ENCODE data around the gene REM2. TPM values are rescaled to one million over a fixed set of nuclear protein-coding genes. Genes with fewer than 3 reads are reported as not detected.

Gene REM2
- total RNA-seq, 1 experiment from 2014 or later: not detected

DNA sequence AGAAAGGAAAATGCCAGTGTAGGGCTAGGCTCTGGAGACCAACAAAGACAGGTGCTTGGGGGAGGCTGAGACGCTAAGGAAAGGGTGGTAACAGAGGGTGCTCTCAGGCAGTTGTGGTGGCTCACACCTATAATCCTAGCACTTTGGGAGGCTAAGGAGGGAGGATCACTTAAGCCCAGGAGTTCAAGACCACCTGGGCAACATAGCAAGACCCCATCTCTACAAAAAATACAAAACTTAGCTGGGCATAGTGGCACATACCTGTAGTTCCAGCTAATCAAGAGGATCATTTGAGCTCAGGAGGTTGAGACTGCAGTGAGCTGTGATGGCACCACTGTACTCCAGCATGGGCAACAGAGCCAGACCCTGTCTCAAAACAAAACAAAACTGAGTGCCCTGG is 12.4 kb downstream of the REM2 start:
- no peak overlapping the region for H3K27ac ChIP-seq (ENCODE audit: low read depth, low read length, poor library complexity, severe bottlenecking)
- peaks cover 8% of the 10 kb centered on the region for H3K36me3 ChIP-seq (ENCODE audit: insufficient read depth, low read length, poor library complexity, severe bottlenecking)
- ChIA-PET CTCF (interaction anchor here (1.2 kb wide), 1 partner anchor 325 kb away, joined by 3 read pairs; no protein-coding TSS in a partner anchor), POLR2A (ENCODE audit: low non-redundant PET) (no interaction called here)
- no peaks in the 10 kb centered on the region for H3K4me1 ChIP-seq (ENCODE audit: insufficient read depth, low read length, poor library complexity, severe bottlenecking)
- H3K9me3 ChIP-seq (ENCODE audit: low read depth, low read length, poor library complexity, severe bottlenecking): no peaks in the 10 kb centered on the region
- H3K27me3 ChIP-seq (replicated peaks; ENCODE audit: insufficient read depth, low read depth, low read length, poor library complexity): no peaks in the 10 kb centered on the region
- TF ChIP-seq, protein P1, sequence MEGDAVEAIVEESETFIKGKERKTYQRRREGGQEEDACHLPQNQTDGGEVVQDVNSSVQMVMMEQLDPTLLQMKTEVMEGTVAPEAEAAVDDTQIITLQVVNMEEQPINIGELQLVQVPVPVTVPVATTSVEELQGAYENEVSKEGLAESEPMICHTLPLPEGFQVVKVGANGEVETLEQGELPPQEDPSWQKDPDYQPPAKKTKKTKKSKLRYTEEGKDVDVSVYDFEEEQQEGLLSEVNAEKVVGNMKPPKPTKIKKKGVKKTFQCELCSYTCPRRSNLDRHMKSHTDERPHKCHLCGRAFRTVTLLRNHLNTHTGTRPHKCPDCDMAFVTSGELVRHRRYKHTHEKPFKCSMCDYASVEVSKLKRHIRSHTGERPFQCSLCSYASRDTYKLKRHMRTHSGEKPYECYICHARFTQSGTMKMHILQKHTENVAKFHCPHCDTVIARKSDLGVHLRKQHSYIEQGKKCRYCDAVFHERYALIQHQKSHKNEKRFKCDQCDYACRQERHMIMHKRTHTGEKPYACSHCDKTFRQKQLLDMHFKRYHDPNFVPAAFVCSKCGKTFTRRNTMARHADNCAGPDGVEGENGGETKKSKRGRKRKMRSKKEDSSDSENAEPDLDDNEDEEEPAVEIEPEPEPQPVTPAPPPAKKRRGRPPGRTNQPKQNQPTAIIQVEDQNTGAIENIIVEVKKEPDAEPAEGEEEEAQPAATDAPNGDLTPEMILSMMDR (conservative IDR thresholded peaks at IDR 0.05; ENCODE audit: low read depth, low read length): no peak
- TF ChIP-seq EZH2 (IDR thresholded peaks at IDR 0.05; ENCODE audit: borderline replicate concordance, low read depth, low read length, poor library complexity, severe bottlenecking): no peak
- no TSS peak for BruUV-seq (replicated peaks)
- DNase-seq (ENCODE audit: low spot score): no peak
- intact Hi-C loops (cut with micrococcal nuclease; ENCODE audit: unreplicated experiment): no loop called here
- H3K4me3 ChIP-seq (ENCODE audit: low read depth, low read length, poor library complexity, severe bottlenecking): no peak overlapping the region

DNA sequence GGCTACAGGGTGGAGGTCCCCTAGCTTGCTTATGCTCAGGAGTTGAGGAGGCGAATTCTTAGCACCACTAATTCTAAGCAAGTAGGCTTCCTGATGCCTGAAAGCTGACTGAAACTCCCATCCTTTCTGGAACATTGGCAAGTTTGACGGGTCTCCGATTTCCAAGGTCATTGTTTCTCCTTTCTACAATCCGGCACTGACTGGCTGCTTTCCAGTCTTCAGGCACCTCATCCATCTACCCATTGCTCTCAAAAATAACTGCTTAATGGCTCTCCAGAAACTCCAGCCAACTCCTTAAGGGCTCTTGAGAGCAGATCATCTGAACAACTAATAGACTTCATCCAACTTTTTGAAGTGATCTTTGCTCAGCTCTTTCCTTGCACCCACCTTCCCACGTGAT is 13.3 kb downstream of the REM2 start:
- CTCF ChIA-PET: interaction anchor here (0.7 to 1.2 kb wide), 2 partner anchors 13 to 326 kb away, joined by 3 read pairs; partner anchors contain the start of gene REM2
- POLR2A ChIA-PET (ENCODE audit: low non-redundant PET): no interaction called here
- no peak overlapping the region for H3K27ac ChIP-seq (ENCODE audit: low read depth, low read length, poor library complexity, severe bottlenecking)

DNA sequence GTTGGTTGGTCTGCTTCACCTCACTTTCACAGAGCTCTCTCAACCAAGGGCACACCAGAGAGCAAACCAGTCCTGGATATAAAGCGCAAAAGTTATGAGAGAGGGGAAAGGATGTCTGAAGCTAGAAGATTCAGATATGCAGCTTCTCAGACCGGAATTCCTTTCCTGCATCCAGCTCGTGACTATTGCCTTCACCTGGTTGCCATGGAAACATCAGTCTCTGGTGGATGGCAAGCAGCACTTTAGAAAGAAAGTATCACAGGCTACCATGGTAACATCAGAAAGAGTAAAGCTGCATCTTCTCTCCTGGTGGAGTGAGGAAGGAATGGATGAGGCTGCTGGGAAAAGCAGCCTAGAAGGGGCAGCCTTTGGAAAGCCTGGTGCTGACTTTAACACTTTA is 13.7 kb downstream of the REM2 start:
- H3K27me3 ChIP-seq (replicated peaks; ENCODE audit: insufficient read depth, low read depth, low read length, poor library complexity): no peaks in the 10 kb centered on the region
- no peaks in the 10 kb centered on the region for H3K9me3 ChIP-seq (ENCODE audit: low read depth, low read length, poor library complexity, severe bottlenecking)
- POLR2A ChIA-PET (ENCODE audit: low non-redundant PET): no interaction called here
- CTCF ChIA-PET: interaction anchor here (0.6 to 1.2 kb wide), 2 partner anchors 119 to 327 kb away, joined by 3 to 10 read pairs; no protein-coding TSS in a partner anchor
- intact Hi-C loops (cut with micrococcal nuclease; ENCODE audit: unreplicated experiment): no loop called here
- TF ChIP-seq, protein P1 (conservative IDR thresholded peaks at IDR 0.05; ENCODE audit: low read depth, low read length): no peak
- no peak for TF ChIP-seq EZH2 (IDR thresholded peaks at IDR 0.05; ENCODE audit: borderline replicate concordance, low read depth, low read length, poor library complexity, severe bottlenecking)
- peaks cover 22% of the 10 kb centered on the region for H3K36me3 ChIP-seq (ENCODE audit: insufficient read depth, low read length, poor library complexity, severe bottlenecking)
- no peak overlapping the region for H3K27ac ChIP-seq (ENCODE audit: low read depth, low read length, poor library complexity, severe bottlenecking)
- BruUV-seq (replicated peaks): no TSS peak
- H3K4me1 ChIP-seq (ENCODE audit: insufficient read depth, low read length, poor library complexity, severe bottlenecking): no peaks in the 10 kb centered on the region
- no peak overlapping the region for H3K4me3 ChIP-seq (ENCODE audit: low read depth, low read length, poor library complexity, severe bottlenecking)
- DNase-seq (ENCODE audit: low spot score): no peak

More for the DNA sequence above, 13.3 kb downstream of the REM2 start:
- Histone ChIP-seq H3K27me3 (replicated peaks; ENCODE audit: insufficient read depth, low read depth, low read length, poor library complexity) (no peaks in the 10 kb centered on the region), H3K9me3 (ENCODE audit: low read depth, low read length, poor library complexity, severe bottlenecking) (no peaks in the 10 kb centered on the region), H3K36me3 (ENCODE audit: insufficient read depth, low read length, poor library complexity, severe bottlenecking) (peaks cover 18% of the 10 kb centered on the region), H3K4me1 (ENCODE audit: insufficient read depth, low read length, poor library complexity, severe bottlenecking) (no peaks in the 10 kb centered on the region), H3K4me3 (ENCODE audit: low read depth, low read length, poor library complexity, severe bottlenecking) (no peak overlapping the region)
- BruUV-seq (replicated peaks): no TSS peak
- DNase-seq (ENCODE audit: low spot score): no peak
- TF ChIP-seq EZH2 (IDR thresholded peaks at IDR 0.05; ENCODE audit: borderline replicate concordance, low read depth, low read length, poor library complexity, severe bottlenecking): no peak
- TF ChIP-seq, protein P1 (conservative IDR thresholded peaks at IDR 0.05; ENCODE audit: low read depth, low read length): no peak
- intact Hi-C loops (cut with micrococcal nuclease; ENCODE audit: unreplicated experiment): no loop called here
